ENCODE results near the gene PARP12. TPM values are rescaled to one million over a fixed set of nuclear protein-coding genes. Genes with fewer than 3 reads are reported as not detected.
"Not testable (repeated sequence)": the region's sequence is repeated elsewhere in the genome, so short reads cannot be mapped to it uniquely, and the experiment has no call there.

Gene PARP12
- 1 to 10 TPM; 7.5 to 8.5 TPM for total RNA-seq

GRCh38 chr7:140062528-140063299 is at the start of gene PARP12:
PARP12 (minus strand) TSS chr7:140062951; CDS start chr7:140062847, 104 bp downstream.
- Histone ChIP-seq H3K27me3 (no peaks in the 10 kb centered on the region), H3K27ac (peak within 1 kb of the TSS; percentile 87 to 89), H3K4me3 (peak within 1 kb of the TSS; percentile 70 to 72), H3K9me3 (peaks cover 0 to 21% of the 10 kb centered on the region in 2 donors), H3K4me1 (peaks cover 0 to 35% of the 10 kb centered on the region in 2 donors), H3K36me3 (no peaks in the 10 kb centered on the region)
- TF ChIP-seq, protein P1, sequence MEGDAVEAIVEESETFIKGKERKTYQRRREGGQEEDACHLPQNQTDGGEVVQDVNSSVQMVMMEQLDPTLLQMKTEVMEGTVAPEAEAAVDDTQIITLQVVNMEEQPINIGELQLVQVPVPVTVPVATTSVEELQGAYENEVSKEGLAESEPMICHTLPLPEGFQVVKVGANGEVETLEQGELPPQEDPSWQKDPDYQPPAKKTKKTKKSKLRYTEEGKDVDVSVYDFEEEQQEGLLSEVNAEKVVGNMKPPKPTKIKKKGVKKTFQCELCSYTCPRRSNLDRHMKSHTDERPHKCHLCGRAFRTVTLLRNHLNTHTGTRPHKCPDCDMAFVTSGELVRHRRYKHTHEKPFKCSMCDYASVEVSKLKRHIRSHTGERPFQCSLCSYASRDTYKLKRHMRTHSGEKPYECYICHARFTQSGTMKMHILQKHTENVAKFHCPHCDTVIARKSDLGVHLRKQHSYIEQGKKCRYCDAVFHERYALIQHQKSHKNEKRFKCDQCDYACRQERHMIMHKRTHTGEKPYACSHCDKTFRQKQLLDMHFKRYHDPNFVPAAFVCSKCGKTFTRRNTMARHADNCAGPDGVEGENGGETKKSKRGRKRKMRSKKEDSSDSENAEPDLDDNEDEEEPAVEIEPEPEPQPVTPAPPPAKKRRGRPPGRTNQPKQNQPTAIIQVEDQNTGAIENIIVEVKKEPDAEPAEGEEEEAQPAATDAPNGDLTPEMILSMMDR (IDR thresholded peaks at IDR 0.05), result peak in 1 of 2 donors; percentile 9
- DNase-seq (ENCODE audit: low spot score), result peak; percentile 77

DNA sequence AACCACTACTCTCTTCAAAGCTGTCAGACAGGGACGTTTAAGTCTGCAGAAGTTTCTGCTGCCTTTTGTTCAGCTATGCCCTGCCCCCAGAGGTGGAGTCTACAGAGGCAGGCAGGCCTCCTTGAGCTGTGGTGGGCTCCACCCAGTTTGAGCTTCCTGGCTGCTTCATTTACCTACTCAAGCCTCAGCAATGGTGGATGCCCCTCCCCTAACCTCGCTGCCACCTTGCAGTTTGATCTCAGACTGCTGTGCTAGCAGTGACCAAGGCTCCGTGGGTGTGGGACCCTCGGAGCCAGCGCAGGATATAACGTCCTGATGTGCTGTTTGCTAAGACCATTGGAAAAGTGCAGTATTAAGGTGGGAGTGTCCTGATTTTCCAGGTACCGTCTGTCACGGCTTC is 46.0 kb upstream of the PARP12 start:
- not testable (repeated sequence) for H3K27ac ChIP-seq; H3K27me3 ChIP-seq; H3K9me3 ChIP-seq; DNase-seq (ENCODE audit: low spot score); H3K4me1 ChIP-seq; H3K4me3 ChIP-seq
- H3K36me3 ChIP-seq, result peaks cover 48% of the 10 kb centered on the region

GRCh38 chr7:140096459-140096858 is 33.7 kb upstream of the PARP12 start:
- Histone ChIP-seq H3K4me1 (no peaks in the 10 kb centered on the region), H3K4me3 (no peak overlapping the region), H3K36me3 (peaks cover 95% of the 10 kb centered on the region), H3K27me3 (no peaks in the 10 kb centered on the region), H3K9me3 (no peaks in the 10 kb centered on the region), H3K27ac (no peak overlapping the region)
- no peak for DNase-seq (ENCODE audit: low spot score)
- TF ChIP-seq, protein P1 (IDR thresholded peaks at IDR 0.05), result no peak

- peaks cover 84% of the 10 kb centered on the region for H3K36me3 ChIP-seq
- TF ChIP-seq, protein P1 (IDR thresholded peaks at IDR 0.05), result no peak
- no peak overlapping the region for H3K4me3 ChIP-seq
- H3K27ac ChIP-seq, result no peak overlapping the region
- no peak for DNase-seq (ENCODE audit: low spot score)
- H3K9me3 ChIP-seq, result no peaks in the 10 kb centered on the region
- no peaks in the 10 kb centered on the region for H3K27me3 ChIP-seq
- no peaks in the 10 kb centered on the region for H3K4me1 ChIP-seq
These were observed 30.6 kb upstream of the PARP12 start for GRCh38 chr7:140093375-140093774.

DNA sequence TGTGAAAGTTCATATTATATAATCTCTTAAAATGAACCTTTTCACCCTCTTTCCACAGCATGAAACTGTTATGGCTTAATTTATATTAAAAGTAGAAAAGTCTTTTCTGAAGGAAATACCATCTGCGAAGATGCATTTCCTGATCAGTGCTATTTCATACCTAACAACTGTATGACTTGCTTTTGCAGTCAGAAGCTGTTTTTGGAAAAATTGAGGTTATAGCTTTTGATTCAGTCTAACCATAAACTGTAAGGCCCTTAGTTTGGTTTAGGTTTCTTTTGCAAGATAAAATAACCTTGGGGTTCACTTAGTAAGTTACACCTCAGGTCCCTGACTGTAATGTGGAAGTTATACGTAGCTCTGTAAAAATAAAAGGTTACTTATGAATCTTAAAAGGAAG is 22.7 kb upstream of the PARP12 start:
- no peak for DNase-seq (ENCODE audit: low spot score)
- Histone ChIP-seq H3K4me3 (no peak overlapping the region), H3K4me1 (no peaks in the 10 kb centered on the region), H3K36me3 (peaks cover 15% of the 10 kb centered on the region), H3K27ac (no peak overlapping the region), H3K27me3 (no peaks in the 10 kb centered on the region), H3K9me3 (no peaks in the 10 kb centered on the region)
- TF ChIP-seq, protein P1 (IDR thresholded peaks at IDR 0.05), result no peak

DNA sequence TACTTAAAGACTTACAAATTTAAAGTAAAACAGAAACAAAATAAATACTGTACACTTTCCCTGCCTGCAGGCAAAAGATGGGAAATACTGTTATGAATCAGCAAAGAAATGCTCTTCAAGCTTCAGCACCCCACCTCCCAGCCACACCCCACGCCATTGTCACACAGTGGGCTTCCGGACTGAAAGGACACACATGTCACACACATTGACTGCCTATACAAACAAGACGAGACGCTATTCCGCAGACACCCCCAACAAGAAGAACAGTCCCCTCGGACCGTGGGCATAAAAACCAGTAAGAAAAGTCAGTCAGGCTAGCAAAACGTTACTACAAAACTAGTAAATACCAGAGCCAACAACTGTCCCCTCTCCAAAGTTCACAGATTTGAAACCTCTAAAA is 22.2 kb upstream of the PARP12 start:
- TF ChIP-seq, protein P1 (IDR thresholded peaks at IDR 0.05), result no peak
- Histone ChIP-seq H3K4me3 (no peak overlapping the region), H3K4me1 (no peaks in the 10 kb centered on the region), H3K27me3 (no peaks in the 10 kb centered on the region), H3K36me3 (peaks cover 12% of the 10 kb centered on the region), H3K27ac (no peak overlapping the region), H3K9me3 (no peaks in the 10 kb centered on the region)
- DNase-seq (ENCODE audit: low spot score), result no peak

Data from right atrium auricular region (tissue), 2 donors.